Measurements from ENCODE around the gene OR1S2. TPM values are rescaled to one million over a fixed set of nuclear protein-coding genes. Genes with fewer than 3 reads are reported as not detected.
A peak's percentile ranks its signal among the peaks of the same experiment; 100 is the strongest.

OR1S2 gene
- polyA plus RNA-seq, 2 donors, result not detected

- Histone ChIP-seq H3K9me3 (ENCODE audit: control insufficient read depth in 2 of 2, insufficient read depth in 1 of 2, low read depth in 1 of 2, low read length in 1 of 2) (no peaks in the 10 kb centered on the region), H3K4me3 (ENCODE audit: low read depth in 1 of 2, low read length in 2 of 2) (no peak within 1 kb of the TSS), H3K27me3 (ENCODE audit: control insufficient read depth in 1 of 2, insufficient read depth in 2 of 2, low read length in 2 of 2) (no peaks in the 10 kb centered on the region), H3K4me1 (ENCODE audit: control insufficient read depth in 2 of 2, insufficient read depth in 2 of 2, low read length in 1 of 2) (no peaks in the 10 kb centered on the region), H3K27ac (ENCODE audit: low read depth in 2 of 2, low read length in 1 of 2) (no peak within 1 kb of the TSS), H3K36me3 (ENCODE audit: control insufficient read depth in 2 of 2, insufficient read depth in 2 of 2, low read length in 1 of 2) (no peaks in the 10 kb centered on the region)
- 86 to 89% methylated on average over 2 of the region's 2 CpGs for WGBS, 2 donors
Observed at GRCh38 chr11:58188770-58189169, 15.2 kb downstream of the OR1S2 start, which contains the start of gene OR9Q2. Gene OR9Q2 (plus strand): TSS chr11:58189070. CDS start chr11:58190491, 1,421 bp downstream.

GRCh38 chr11:58186938-58187337 lies 17.0 kb downstream of the OR1S2 start:
- Histone ChIP-seq H3K27ac (ENCODE audit: low read depth in 2 of 2, low read length in 1 of 2) (no peak overlapping the region), H3K4me1 (ENCODE audit: control insufficient read depth in 2 of 2, insufficient read depth in 2 of 2, low read length in 1 of 2) (no peaks in the 10 kb centered on the region), H3K36me3 (ENCODE audit: control insufficient read depth in 2 of 2, insufficient read depth in 2 of 2, low read length in 1 of 2) (no peaks in the 10 kb centered on the region), H3K9me3 (ENCODE audit: control insufficient read depth in 2 of 2, insufficient read depth in 1 of 2, low read depth in 1 of 2, low read length in 1 of 2) (no peaks in the 10 kb centered on the region), H3K4me3 (ENCODE audit: low read depth in 1 of 2, low read length in 2 of 2) (no peak overlapping the region), H3K27me3 (ENCODE audit: control insufficient read depth in 1 of 2, insufficient read depth in 2 of 2, low read length in 2 of 2) (no peaks in the 10 kb centered on the region)
- 90 to 91% methylated on average over 4 of the region's 4 CpGs for WGBS, 2 donors

- no peaks in the 10 kb centered on the region for H3K4me1 ChIP-seq (ENCODE audit: control insufficient read depth in 2 of 2, insufficient read depth in 2 of 2, low read length in 1 of 2)
- no peak overlapping the region for H3K4me3 ChIP-seq (ENCODE audit: low read depth in 1 of 2, low read length in 2 of 2)
- peaks cover 0 to 4% of the 10 kb centered on the region in 2 donors for H3K9me3 ChIP-seq (ENCODE audit: control insufficient read depth in 2 of 2, insufficient read depth in 1 of 2, low read depth in 1 of 2, low read length in 1 of 2)
- peaks cover 0 to 2% of the 10 kb centered on the region in 2 donors for H3K27me3 ChIP-seq (ENCODE audit: control insufficient read depth in 1 of 2, insufficient read depth in 2 of 2, low read length in 2 of 2)
- no peaks in the 10 kb centered on the region for H3K36me3 ChIP-seq (ENCODE audit: control insufficient read depth in 2 of 2, insufficient read depth in 2 of 2, low read length in 1 of 2)
- H3K27ac ChIP-seq (ENCODE audit: low read depth in 2 of 2, low read length in 1 of 2), result no peak overlapping the region
- 85% methylated on average over 7 of the region's 7 CpGs for WGBS, 2 donors
Observed at GRCh38 chr11:58179648-58180047, 24.3 kb downstream of the OR1S2 start.

GRCh38 chr11:58178444-58178843 lies 25.5 kb downstream of the OR1S2 start:
- Histone ChIP-seq H3K27ac (ENCODE audit: low read depth in 2 of 2, low read length in 1 of 2) (no peak overlapping the region), H3K27me3 (ENCODE audit: control insufficient read depth in 1 of 2, insufficient read depth in 2 of 2, low read length in 2 of 2) (peaks cover 0 to 2% of the 10 kb centered on the region in 2 donors), H3K4me3 (ENCODE audit: low read depth in 1 of 2, low read length in 2 of 2) (no peak overlapping the region), H3K4me1 (ENCODE audit: control insufficient read depth in 2 of 2, insufficient read depth in 2 of 2, low read length in 1 of 2) (no peaks in the 10 kb centered on the region), H3K9me3 (ENCODE audit: control insufficient read depth in 2 of 2, insufficient read depth in 1 of 2, low read depth in 1 of 2, low read length in 1 of 2) (peaks cover 0 to 4% of the 10 kb centered on the region in 2 donors), H3K36me3 (ENCODE audit: control insufficient read depth in 2 of 2, insufficient read depth in 2 of 2, low read length in 1 of 2) (no peaks in the 10 kb centered on the region)
- WGBS, 2 donors, result 79 to 85% methylated on average over 6 of the region's 6 CpGs

- Histone ChIP-seq H3K27ac (ENCODE audit: low read depth in 2 of 2, low read length in 1 of 2) (no peak overlapping the region), H3K27me3 (ENCODE audit: control insufficient read depth in 1 of 2, insufficient read depth in 2 of 2, low read length in 2 of 2) (peaks cover 0 to 2% of the 10 kb centered on the region in 2 donors), H3K9me3 (ENCODE audit: control insufficient read depth in 2 of 2, insufficient read depth in 1 of 2, low read depth in 1 of 2, low read length in 1 of 2) (peaks cover 0 to 4% of the 10 kb centered on the region in 2 donors), H3K36me3 (ENCODE audit: control insufficient read depth in 2 of 2, insufficient read depth in 2 of 2, low read length in 1 of 2) (no peaks in the 10 kb centered on the region), H3K4me3 (ENCODE audit: low read depth in 1 of 2, low read length in 2 of 2) (no peak overlapping the region), H3K4me1 (ENCODE audit: control insufficient read depth in 2 of 2, insufficient read depth in 2 of 2, low read length in 1 of 2) (no peaks in the 10 kb centered on the region)
- 80 to 81% methylated on average over 5 of the region's 5 CpGs for WGBS, 2 donors
Observed at GRCh38 chr11:58177409-58178054, 26.4 kb downstream of the OR1S2 start.

GRCh38 chr11:58165504-58166106 lies 38.3 kb downstream of the OR1S2 start:
- H3K9me3 ChIP-seq (ENCODE audit: control insufficient read depth in 2 of 2, insufficient read depth in 1 of 2, low read depth in 1 of 2, low read length in 1 of 2), result no peaks in the 10 kb centered on the region
- peak overlapping the region in 1 of 2 donors; percentile 18 for H3K27ac ChIP-seq (ENCODE audit: low read depth in 2 of 2, low read length in 1 of 2)
- H3K27me3 ChIP-seq (ENCODE audit: control insufficient read depth in 1 of 2, insufficient read depth in 2 of 2, low read length in 2 of 2), result no peaks in the 10 kb centered on the region
- 47 to 52% methylated on average over 7 of the region's 7 CpGs for WGBS, 2 donors
- H3K4me1 ChIP-seq (ENCODE audit: control insufficient read depth in 2 of 2, insufficient read depth in 2 of 2, low read length in 1 of 2), result peaks cover 0 to 2% of the 10 kb centered on the region in 2 donors
- no peak overlapping the region for H3K4me3 ChIP-seq (ENCODE audit: low read depth in 1 of 2, low read length in 2 of 2)
- no peaks in the 10 kb centered on the region for H3K36me3 ChIP-seq (ENCODE audit: control insufficient read depth in 2 of 2, insufficient read depth in 2 of 2, low read length in 1 of 2)

GRCh38 chr11:58164990-58165389 lies 39.0 kb downstream of the OR1S2 start:
- Histone ChIP-seq H3K36me3 (ENCODE audit: control insufficient read depth in 2 of 2, insufficient read depth in 2 of 2, low read length in 1 of 2) (no peaks in the 10 kb centered on the region), H3K4me1 (ENCODE audit: control insufficient read depth in 2 of 2, insufficient read depth in 2 of 2, low read length in 1 of 2) (peaks cover 0 to 2% of the 10 kb centered on the region in 2 donors), H3K27ac (ENCODE audit: low read depth in 2 of 2, low read length in 1 of 2) (no peak overlapping the region), H3K4me3 (ENCODE audit: low read depth in 1 of 2, low read length in 2 of 2) (no peak overlapping the region), H3K9me3 (ENCODE audit: control insufficient read depth in 2 of 2, insufficient read depth in 1 of 2, low read depth in 1 of 2, low read length in 1 of 2) (no peaks in the 10 kb centered on the region), H3K27me3 (ENCODE audit: control insufficient read depth in 1 of 2, insufficient read depth in 2 of 2, low read length in 2 of 2) (no peaks in the 10 kb centered on the region)
- WGBS, 2 donors, result 35 to 41% methylated on average over 1 of the region's 1 CpG

GRCh38 chr11:58164389-58164788 lies 39.6 kb downstream of the OR1S2 start:
- H3K27ac ChIP-seq (ENCODE audit: low read depth in 2 of 2, low read length in 1 of 2), result peak overlapping the region in 1 of 2 donors; percentile 28
- peaks cover 0 to 2% of the 10 kb centered on the region in 2 donors for H3K4me1 ChIP-seq (ENCODE audit: control insufficient read depth in 2 of 2, insufficient read depth in 2 of 2, low read length in 1 of 2)
- no peaks in the 10 kb centered on the region for H3K9me3 ChIP-seq (ENCODE audit: control insufficient read depth in 2 of 2, insufficient read depth in 1 of 2, low read depth in 1 of 2, low read length in 1 of 2)
- H3K36me3 ChIP-seq (ENCODE audit: control insufficient read depth in 2 of 2, insufficient read depth in 2 of 2, low read length in 1 of 2), result no peaks in the 10 kb centered on the region
- WGBS, 2 donors, result 63 to 73% methylated on average over 4 of the region's 4 CpGs
- no peaks in the 10 kb centered on the region for H3K27me3 ChIP-seq (ENCODE audit: control insufficient read depth in 1 of 2, insufficient read depth in 2 of 2, low read length in 2 of 2)
- H3K4me3 ChIP-seq (ENCODE audit: low read depth in 1 of 2, low read length in 2 of 2), result no peak overlapping the region
